GM19099 (cell line): ENCODE measurements around the gene GPS2.

Experiments used
- POLR2A ChIP-seq: IDR thresholded peaks from 3 replicates; pipeline ENCODE4 v1.6.1; 2011; ENCODE audit warnings: low read depth; ENCODE audit not compliant: insufficient read length; ENCODE audit errors: extremely low read depth

GPS2 gene, protein sequence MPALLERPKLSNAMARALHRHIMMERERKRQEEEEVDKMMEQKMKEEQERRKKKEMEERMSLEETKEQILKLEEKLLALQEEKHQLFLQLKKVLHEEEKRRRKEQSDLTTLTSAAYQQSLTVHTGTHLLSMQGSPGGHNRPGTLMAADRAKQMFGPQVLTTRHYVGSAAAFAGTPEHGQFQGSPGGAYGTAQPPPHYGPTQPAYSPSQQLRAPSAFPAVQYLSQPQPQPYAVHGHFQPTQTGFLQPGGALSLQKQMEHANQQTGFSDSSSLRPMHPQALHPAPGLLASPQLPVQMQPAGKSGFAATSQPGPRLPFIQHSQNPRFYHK

DNA sequence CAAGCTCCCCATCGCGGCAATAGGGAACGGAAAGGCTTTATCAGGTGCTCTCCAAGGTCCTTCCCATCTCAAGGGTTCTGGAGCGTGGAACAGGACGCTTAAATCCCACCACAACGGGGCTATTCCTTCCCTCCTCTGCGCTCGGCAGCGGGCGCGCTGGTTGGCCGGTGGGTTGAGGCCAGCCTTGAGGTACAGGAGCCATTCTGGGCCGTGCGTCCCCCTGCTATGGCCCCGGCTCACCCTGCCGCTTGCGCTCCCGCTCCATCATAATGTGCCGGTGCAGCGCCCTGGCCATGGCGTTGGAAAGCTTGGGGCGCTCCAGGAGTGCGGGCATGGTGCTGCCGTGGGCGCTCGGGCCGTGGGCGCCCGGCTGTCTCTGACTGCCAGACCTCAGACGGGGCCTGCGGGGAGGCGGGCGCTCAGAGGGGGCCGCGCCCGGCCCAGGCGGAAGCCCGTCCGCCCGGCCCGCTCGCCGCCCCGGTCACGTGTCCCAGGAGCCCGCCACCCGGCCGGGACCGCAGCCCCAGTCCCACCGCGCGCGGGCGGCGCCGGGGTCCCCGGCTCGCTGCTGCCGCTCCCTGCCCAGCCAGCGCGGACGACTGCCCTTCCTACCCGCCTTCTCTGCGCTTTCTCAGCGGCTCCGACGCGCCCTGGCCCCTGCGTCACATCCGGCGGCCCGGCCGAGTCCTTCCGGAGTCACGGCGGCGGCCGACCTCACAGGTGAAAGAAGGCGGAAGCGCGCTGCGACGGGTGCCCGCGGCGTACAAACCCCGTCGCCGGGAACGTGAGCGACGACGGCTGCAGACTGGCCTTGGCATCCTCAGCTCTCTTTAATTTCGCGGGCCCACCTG lies at the start of gene GPS2:
Gene GPS2, minus strand, starts transcription at position 642 of the 851 bp plus-strand sequence. Its CDS starts 308 bp downstream, at position 334.
- peak; percentile 88 for TF ChIP-seq POLR2A

DNA sequence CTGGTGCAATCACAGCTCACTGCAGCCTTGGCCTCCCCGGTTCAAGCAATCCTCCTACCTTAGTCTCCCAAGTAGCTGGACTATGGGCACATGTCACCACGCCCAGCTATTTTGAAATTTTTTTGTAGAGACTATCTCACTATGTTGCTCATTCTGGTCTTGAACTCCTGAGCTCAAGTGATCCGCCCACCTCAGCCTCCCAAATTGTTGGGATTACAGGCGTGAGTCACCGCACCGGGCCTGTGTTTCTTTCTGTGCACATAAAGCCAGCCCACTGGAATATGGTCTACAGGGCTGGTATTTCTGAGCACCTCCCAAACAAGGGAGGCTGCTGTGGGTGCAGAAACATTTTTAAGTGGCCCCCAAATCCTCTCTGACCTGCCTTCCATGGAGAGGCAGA lies 48.2 kb upstream of the GPS2 start:
- no peak for TF ChIP-seq POLR2A

DNA sequence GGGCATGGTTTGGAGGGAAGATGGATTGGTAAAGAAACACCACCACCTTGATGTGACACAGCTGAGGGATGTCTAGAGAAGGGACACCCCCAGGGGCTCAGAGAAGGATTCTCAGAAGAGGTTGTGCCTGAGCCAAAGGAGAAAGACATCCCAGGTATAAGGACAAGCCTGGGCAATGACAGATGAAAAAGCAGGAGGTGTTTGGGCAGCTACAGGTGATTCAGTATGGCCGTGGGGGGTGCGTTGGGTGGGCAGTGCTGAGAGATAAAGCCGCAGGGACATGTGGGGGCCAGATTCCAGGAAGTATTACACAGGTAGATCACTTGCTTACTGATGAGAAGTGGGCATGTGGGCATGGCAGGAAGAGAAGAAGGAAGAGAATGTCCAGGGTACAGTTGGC lies 46.7 kb upstream of the GPS2 start:
- TF ChIP-seq POLR2A = no peak

DNA sequence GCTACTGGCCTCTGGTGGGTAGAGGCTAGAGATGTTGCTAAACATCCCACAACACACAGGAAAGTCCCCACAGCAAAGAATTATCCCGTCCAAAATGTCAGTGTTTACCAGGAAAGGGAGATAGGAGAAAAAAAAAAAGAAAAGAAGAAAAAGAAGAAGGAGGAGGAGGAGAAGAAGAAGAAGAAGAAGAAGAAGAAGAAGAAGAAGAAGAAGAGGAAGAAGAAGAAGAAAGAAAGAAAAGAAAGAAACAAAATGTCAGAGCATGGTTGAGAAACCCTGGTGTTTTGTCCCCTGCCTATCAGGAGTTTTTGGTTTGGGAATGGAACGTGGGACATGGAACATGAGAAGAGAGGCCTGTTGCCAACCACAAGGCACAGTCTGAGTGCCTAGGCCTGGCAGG lies 42.2 kb upstream of the GPS2 start:
- TF ChIP-seq POLR2A = no peak

DNA sequence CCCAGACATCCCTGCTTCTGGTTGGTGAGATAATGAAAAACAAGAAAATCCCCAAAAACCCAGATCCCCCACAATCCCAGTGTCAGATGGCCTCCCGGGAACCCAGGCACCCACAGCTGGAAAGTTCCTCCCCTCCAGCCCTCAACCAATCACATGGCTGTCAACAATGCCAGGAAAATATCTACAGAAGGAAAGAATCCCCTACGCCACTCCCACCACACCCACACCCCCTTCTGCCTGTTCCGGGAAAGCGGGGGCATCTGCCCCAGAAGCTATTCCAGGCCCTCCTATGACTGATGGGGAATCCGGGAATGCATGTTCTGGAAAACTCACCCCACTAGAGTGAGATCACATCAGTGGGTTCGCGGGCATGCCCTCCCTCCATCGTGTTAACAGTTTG lies 41.6 kb upstream of the GPS2 start:
- no peak for TF ChIP-seq POLR2A

DNA sequence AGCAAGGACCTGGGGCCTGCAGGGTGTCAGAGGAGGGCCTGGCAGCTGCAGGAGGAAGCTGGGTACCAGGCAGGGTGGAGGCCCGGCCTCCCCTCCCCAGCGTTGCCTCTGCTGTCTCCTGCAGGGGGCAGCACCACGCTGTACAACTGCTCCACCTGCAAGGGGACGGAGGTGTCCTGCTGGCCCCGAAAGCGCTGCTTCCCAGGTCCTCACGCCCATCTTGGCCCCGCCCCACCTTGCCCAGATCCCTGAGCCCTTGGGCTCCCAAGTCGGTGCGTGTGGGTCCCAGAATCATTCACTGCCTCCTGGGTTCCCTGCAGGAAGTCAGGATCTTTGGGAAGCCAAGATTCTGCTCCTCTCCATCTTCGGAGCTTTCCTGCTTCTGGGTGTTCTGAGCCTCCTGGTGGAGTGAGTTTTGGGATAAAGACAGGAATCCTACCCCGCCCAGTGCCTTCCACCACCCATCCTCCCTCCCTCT lies 41.0 kb upstream of the GPS2 start:
- TF ChIP-seq POLR2A = no peak

DNA sequence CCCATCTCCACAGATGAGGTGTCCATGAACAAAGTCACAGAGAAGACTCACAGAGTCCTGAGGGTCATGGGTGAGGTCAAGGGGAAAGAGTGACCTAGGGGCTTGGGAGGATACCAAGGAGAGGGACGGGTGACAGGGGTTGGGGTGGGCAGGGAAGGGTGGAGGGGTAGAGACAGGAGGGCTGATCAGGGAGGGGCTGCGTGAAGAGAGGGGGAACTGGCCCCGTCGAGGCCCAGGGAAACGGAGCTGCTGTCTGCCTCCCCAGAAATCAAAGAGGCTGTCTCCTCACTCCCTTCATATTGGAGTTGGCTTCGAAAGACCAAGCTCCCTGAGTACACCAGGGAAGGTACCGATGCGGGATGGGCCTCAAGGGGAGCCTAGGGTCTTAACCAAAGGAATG lies 40.4 kb upstream of the GPS2 start:
- no peak for TF ChIP-seq POLR2A

DNA sequence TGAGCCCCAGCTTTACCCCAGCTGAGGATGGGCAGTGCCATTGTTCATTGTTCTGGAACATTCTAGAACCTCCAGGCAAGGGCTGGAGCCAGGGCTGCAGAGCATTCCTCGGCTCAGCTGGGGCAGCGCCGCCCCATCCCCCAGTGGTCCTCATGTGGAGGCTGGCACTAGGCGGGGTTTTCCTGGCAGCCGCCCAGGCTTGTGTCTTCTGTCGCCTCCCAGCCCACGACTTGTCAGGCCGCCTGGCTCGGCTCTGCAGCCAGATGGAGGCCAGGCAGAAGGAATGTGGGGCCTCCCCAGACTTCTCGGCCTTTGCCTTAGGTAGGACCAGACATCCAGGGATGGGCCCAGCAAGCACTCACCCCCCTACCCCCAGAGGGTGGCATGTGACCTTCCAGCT lies 39.9 kb upstream of the GPS2 start, which contains the start of gene TMEM95:
Gene TMEM95, plus strand, starts transcription at position 104 of the 400 bp plus-strand sequence. Its CDS starts 49 bp downstream, at position 153.
- no peak for TF ChIP-seq POLR2A

DNA sequence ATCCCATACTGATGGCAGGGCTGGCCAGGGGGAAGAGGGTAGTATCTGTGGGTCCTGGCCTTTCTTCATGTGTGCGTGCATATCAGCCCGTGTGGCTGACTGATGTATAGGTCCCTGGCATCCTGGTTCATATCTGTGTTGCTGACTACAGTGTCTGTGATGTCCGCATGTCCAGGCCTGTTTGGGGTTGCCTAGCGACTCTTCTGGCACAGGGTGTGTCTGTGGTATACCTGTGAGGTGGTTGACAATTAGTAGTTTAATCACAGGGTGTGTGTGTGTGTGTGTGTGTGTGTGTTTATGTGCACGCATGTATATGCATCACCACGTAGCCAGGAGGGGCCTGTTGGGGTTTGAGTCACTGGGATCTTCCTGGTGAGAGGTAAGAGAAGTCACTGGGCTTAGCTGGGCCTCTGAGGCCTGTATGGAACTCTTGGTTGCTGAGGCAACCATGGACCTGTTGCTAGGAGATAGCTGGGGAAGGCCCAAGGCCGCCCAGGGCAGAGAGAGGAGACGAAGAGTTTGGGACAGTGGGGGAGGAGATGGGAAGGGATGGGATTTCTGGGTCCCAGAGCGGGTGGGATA lies 39.2 kb upstream of the GPS2 start:
- no peak for TF ChIP-seq POLR2A

DNA sequence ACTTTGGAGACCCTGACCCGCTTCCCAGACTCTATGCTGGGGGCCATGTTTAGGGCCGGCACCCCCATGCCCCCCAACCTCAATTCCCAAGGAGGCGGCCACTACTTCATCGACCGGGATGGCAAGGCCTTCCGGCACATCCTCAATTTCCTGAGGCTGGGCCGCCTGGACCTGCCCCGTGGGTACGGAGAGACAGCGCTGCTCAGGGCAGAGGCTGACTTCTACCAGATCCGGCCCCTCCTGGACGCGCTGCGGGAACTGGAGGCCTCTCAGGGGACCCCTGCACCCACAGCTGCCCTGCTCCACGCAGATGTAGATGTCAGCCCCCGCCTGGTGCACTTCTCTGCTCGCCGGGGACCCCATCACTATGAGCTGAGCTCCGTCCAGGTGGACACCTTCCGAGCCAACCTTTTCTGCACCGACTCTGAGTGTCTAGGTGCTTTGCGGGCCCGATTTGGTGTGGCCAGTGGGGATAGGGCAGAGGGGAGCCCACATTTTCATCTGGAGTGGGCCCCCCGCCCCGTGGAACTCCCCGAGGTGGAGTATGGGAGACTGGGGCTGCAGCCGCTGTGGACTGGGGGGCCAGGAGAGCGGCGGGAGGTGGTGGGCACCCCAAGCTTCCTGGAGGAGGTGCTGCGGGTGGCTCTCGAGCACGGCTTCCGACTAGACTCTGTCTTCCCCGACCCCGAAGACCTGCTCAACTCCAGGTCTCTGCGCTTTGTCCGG lies 37.9 kb upstream of the GPS2 start:
- TF ChIP-seq POLR2A = no peak

DNA sequence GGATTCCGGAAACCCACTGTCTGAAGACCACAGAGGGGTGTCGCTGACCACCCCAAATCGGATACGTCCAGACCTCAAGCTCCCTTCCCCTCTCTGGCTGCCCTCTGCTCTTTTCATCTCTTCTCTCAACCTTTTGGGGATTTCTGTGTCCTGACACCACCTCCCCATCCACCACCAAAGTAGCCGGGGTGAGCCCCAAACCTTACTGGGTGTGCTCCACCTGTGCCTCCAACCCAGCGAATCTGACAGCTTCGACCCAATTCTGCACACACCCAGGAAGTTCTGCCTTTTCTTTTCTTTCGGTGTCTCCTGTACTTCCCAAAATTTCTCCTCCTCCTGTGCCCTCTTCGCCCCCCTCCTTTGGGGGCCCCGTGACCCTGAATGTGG lies 37.3 kb upstream of the GPS2 start:
- TF ChIP-seq POLR2A = no peak

DNA sequence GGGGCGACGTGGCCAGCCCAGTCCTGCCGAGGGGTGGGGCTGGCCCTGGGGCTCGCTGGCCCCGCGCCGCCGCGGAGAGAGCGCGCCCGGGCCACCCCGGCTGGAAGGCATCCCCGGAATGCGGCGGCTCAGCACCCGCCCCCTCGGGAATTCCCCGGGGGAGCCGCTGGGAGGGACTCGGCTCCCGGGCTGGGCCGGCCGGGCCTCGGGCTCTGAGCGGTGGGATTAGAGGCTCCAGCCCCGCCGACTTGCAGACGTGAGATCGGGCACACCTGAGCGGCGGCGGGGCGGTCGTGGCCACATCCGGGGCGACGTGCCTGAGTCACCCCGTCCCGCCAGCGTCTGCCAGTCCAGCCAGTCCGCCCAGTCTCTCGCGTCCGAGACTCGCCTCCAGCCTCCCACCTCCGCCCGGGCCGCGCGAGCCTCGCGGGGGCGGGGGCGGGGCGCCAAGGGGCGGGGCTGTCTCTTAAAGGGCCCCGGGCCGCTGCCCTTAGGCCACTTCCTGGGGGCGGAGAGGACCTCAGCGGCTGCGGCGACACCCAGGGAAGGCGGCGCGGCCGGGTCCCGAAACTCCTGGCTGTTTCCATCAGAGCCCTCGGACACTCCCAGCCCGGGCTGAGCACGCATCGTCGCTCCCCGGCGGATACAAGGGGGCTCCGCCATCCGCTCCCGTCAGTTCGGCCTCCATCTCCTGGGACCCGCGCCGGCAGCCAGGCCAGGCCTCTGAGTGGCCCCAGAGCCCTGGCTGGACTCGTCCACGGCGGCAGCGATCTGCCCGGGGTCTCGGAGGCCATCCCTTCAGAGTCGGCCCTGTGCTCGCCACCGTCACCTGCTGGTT lies 36.7 kb upstream of the GPS2 start, which contains the start of gene KCTD11:
Gene KCTD11, plus strand, starts transcription at position 498 of the 838 bp plus-strand sequence.
- TF ChIP-seq POLR2A = peak; percentile 55

DNA sequence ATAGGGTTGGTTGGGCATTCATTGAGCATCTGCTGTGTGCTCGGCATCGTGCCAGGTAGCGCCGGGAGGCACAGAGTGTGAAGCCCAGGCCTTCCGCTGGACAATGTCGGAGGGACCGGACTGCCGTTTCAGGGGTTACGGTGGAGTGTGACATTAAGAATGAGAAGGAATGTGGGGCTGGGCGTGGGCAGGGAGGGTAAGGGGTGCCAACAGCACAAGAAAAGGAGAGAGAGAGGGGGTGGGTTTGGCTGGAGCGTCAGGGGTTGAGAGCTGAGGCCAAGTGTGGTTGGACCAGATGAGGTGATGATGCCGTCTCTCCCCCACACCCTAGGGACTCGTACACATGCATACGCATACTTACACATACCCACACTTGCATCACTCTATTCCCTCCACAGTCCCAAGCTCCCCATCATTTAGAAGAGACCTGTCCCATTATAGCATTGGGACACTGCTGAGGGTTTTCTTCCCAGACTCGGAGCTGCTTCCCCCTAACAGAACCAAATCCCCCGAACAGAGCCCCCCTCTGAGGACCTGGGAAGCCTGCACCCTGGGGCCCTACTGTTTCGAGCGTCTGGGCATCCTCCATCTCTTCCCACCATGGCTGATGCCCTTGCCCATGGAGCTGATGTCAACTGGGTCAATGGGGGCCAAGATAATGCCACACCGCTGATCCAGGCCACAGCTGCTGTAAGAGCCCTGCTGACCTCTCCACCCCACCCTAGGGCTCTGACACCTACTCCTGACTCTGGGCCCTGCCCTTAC lies 33.5 kb upstream of the GPS2 start:
- no peak for TF ChIP-seq POLR2A
